GM19239 (cell line): ENCODE data around the gene ZBTB45.
A peak's percentile ranks its signal among the peaks of the same experiment; 100 is the strongest.

Source experiments
- DNase-seq: peaks from one replicate; pipeline ENCODE4 v3.0.0; 2011; ENCODE audit warnings: low spot score; ENCODE audit not compliant: insufficient read length
- FAIRE-seq: peaks from 2 replicates; lab custom pipeline; 2011; peaks lifted over from hg19 to GRCh38; lab: Jason Lieb, UNC

ZBTB45 gene

GRCh38 chr19:58519355-58520256 is at the start of gene ZBTB45:
TSS of gene ZBTB45 (minus strand) at chr19:58519810. CDS start at chr19:58517673, 2,137 bp downstream.
- peak; percentile 94 for FAIRE-seq
- peak; percentile 88 for DNase-seq

- DNase-seq (no peak), FAIRE-seq (no peak)
Measured at GRCh38 chr19:58568453-58569130, 49.0 kb upstream of the ZBTB45 start.

GRCh38 chr19:58566989-58567388 is 47.4 kb upstream of the ZBTB45 start:
- no peak for DNase-seq
- FAIRE-seq, result no peak

- no peak for FAIRE-seq
- no peak for DNase-seq
Measured at GRCh38 chr19:58563823-58564222, 44.2 kb upstream of the ZBTB45 start.

GRCh38 chr19:58563034-58563573 is 43.5 kb upstream of the ZBTB45 start:
- peak; percentile 4 for FAIRE-seq
- DNase-seq, result no peak

GRCh38 chr19:58562122-58563033 is 42.8 kb upstream of the ZBTB45 start:
- FAIRE-seq, result no peak
- DNase-seq, result no peak

- DNase-seq, result no peak
- no peak for FAIRE-seq
Measured at GRCh38 chr19:58561373-58562121, 41.9 kb upstream of the ZBTB45 start.

GRCh38 chr19:58560921-58561320 is 41.3 kb upstream of the ZBTB45 start:
- no peak for FAIRE-seq
- DNase-seq, result no peak

GRCh38 chr19:58560007-58560887 is 40.6 kb upstream of the ZBTB45 start:
- no peak for DNase-seq
- no peak for FAIRE-seq

- FAIRE-seq, result peak; percentile 98
- DNase-seq, result peak; percentile 90
Measured at GRCh38 chr19:58559275-58560006, 39.8 kb upstream of the ZBTB45 start.

- no peak for FAIRE-seq
- peak; percentile 86 for DNase-seq
Measured at GRCh38 chr19:58558623-58559274, 39.1 kb upstream of the ZBTB45 start.

GRCh38 chr19:58558066-58558622 is 38.5 kb upstream of the ZBTB45 start, which contains the start of gene UBE2M:
TSS of gene UBE2M (minus strand) at chr19:58558611. CDS start at chr19:58558381, 230 bp downstream.
- no peak for DNase-seq
- no peak for FAIRE-seq

- DNase-seq (no peak), FAIRE-seq (peak; percentile 79)
Measured at GRCh38 chr19:58557221-58558065, 37.8 kb upstream of the ZBTB45 start.

GRCh38 chr19:58556622-58557220 is 37.1 kb upstream of the ZBTB45 start:
- no peak for FAIRE-seq
- no peak for DNase-seq

- FAIRE-seq (no peak), DNase-seq (no peak)
Measured at GRCh38 chr19:58555920-58556621, 36.5 kb upstream of the ZBTB45 start.
